ENCODE measurements around the gene CSNK2A2. TPM values are rescaled to one million over a fixed set of nuclear protein-coding genes. Genes with fewer than 3 reads are reported as not detected.

Gene CSNK2A2
- total and polyA plus RNA-seq, 2 of the 8 experiments (the other 6 are each of a cell fraction or from before 2014, with no cell fraction given) = 37.9 to 128 TPM

- H3K4me1 ChIP-seq (replicated peaks in 1 of 4; ENCODE audit: control insufficient read depth in 3 of 4, insufficient read depth in 4 of 4, low read length in 3 of 4) = no peaks in the 10 kb centered on the region
- FAIRE-seq (no peak), DNase-seq (ENCODE audit: low read depth in 1 of 2, low spot score in 2 of 2) (no peak)
- no peak overlapping the region for H3K9ac ChIP-seq (replicated peaks in 1 of 4; ENCODE audit: extremely low read depth in 1 of 4, low read depth in 3 of 4, low read length in 3 of 4)
- no peak overlapping the region for H3K56ac ChIP-seq (replicated peaks; ENCODE audit: insufficient read length, low read depth, low read length)
- H4K20me1 ChIP-seq (replicated peaks in 1 of 2; ENCODE audit: control insufficient read depth in 1 of 2, insufficient read depth in 2 of 2, low read length in 2 of 2) = no peaks in the 10 kb centered on the region
- H3K4me3 ChIP-seq (ENCODE audit: extremely low read depth in 1 of 4, insufficient read depth in 2 of 4, low read depth in 3 of 4, low read length in 4 of 4) = no peak overlapping the region
- ChIA-PET POLR2A (ENCODE audit: partially characterized antibody) (no interaction called here), CTCF (ENCODE audit: partially characterized antibody) (no interaction called here)
- H4K8ac ChIP-seq (ENCODE audit: extremely low read depth, insufficient read depth, low read length) = no peak overlapping the region
- no peak overlapping the region for H2BK15ac ChIP-seq (ENCODE audit: low read length)
- no peak overlapping the region for H2BK20ac ChIP-seq (ENCODE audit: low read length)
- no peak overlapping the region for H3K4ac ChIP-seq (replicated peaks; ENCODE audit: insufficient read length, low read depth, low read length)
- H3K27me3 ChIP-seq (replicated peaks in 1 of 4; ENCODE audit: control insufficient read depth in 3 of 4, extremely low read depth in 1 of 4, insufficient read depth in 3 of 4, low read length in 3 of 4) = no peaks in the 10 kb centered on the region
- H3K4me2 ChIP-seq (ENCODE audit: insufficient read depth in 1 of 2, low read depth in 2 of 2, low read length in 2 of 2) = no peak overlapping the region
- no peak overlapping the region for H3K14ac ChIP-seq (ENCODE audit: insufficient read length)
- no peak overlapping the region for H3K23ac ChIP-seq (ENCODE audit: insufficient read length)
- no peak overlapping the region for H3K18ac ChIP-seq (ENCODE audit: extremely low read depth, low read length)
- no peaks in the 10 kb centered on the region for H3K23me2 ChIP-seq (ENCODE audit: low read depth, low read length)
- no peak overlapping the region for H2AFZ ChIP-seq (ENCODE audit: low read length)
- no peak overlapping the region for H3K27ac ChIP-seq (ENCODE audit: low read depth, low read length)
- H3K79me2 ChIP-seq (ENCODE audit: control insufficient read depth in 1 of 2, insufficient read depth in 2 of 2, low read length in 2 of 2) = no peaks in the 10 kb centered on the region
- peaks cover 11 to 12% of the 10 kb centered on the region in 2 experiments; a peak in 2 of 4 replicates for H3K9me3 ChIP-seq (ENCODE audit: insufficient read depth in 2 of 2, low read depth in 1 of 2, low read length in 1 of 2)
- no peak overlapping the region for H2BK12ac ChIP-seq (ENCODE audit: low read depth, low read length)
- H4K5ac ChIP-seq (ENCODE audit: insufficient read length, low read depth, low read length) = no peak overlapping the region
- H4K91ac ChIP-seq (replicated peaks; ENCODE audit: insufficient read length, low read length) = no peak overlapping the region
- H2BK120ac ChIP-seq (replicated peaks; ENCODE audit: low read depth, low read length) = no peak overlapping the region
- H2AK5ac ChIP-seq (ENCODE audit: low read depth, low read length) = no peak overlapping the region
- no peak overlapping the region for H2BK5ac ChIP-seq (ENCODE audit: low read depth, low read length)
- no peaks in the 10 kb centered on the region for H3K79me1 ChIP-seq (ENCODE audit: low read depth, low read length)
- no peaks in the 10 kb centered on the region for H3K36me3 ChIP-seq (ENCODE audit: control insufficient read depth in 2 of 4, insufficient read depth in 4 of 4, low read length in 3 of 4)
- no peak for TF ChIP-seq PHF8 (conservative IDR thresholded peaks at IDR 0.05; ENCODE audit: low read depth, low read length)
- no peak for TF ChIP-seq JUN (IDR thresholded peaks at IDR 0.05; ENCODE audit: low read depth, low read length)
- no peak for TF ChIP-seq POLR2A (IDR thresholded peaks at IDR 0.05; ENCODE audit: control extremely low read depth in 1 of 2, low read depth in 2 of 2, low read length in 2 of 2)
- no peak for TF ChIP-seq GABPA (IDR thresholded peaks at IDR 0.05; ENCODE audit: borderline replicate concordance, insufficient read depth, low read length)
- TF ChIP-seq USF2 (IDR thresholded peaks at IDR 0.05; ENCODE audit: low read length) = no peak
- no peak for TF ChIP-seq EP300 (IDR thresholded peaks at IDR 0.05; ENCODE audit: borderline replicate concordance in 1 of 2, low read depth in 2 of 2, low read length in 2 of 2)
- TF ChIP-seq EZH2 (IDR thresholded peaks at IDR 0.05; ENCODE audit: low read depth, low read length, severe bottlenecking) = no peak
- TF ChIP-seq TBP (IDR thresholded peaks at IDR 0.05; ENCODE audit: low read depth, low read length) = no peak
- no peak for TF ChIP-seq SIRT6 (IDR thresholded peaks at IDR 0.05; ENCODE audit: low read length)
- TF ChIP-seq E2F6 (IDR thresholded peaks at IDR 0.05) = no peak
- no peak for TF ChIP-seq ASH2L (IDR thresholded peaks at IDR 0.05; ENCODE audit: low read length)
Measured at GRCh38 chr16:58138852-58139251, 59.1 kb downstream of the CSNK2A2 start.

Measured in H1 (cell line).